ENCODE data around the gene PRKCG. TPM values are rescaled to one million over a fixed set of nuclear protein-coding genes. Genes with fewer than 3 reads are reported as not detected.

Gene PRKCG
- total and polyA plus RNA-seq, 4 donors = 0.02 to 0.63 (median 0.18) TPM; not detected in 1

- H3K4me3 ChIP-seq = no peak overlapping the region
- no peak overlapping the region for H3K9ac ChIP-seq (ENCODE audit: insufficient read depth in 1 of 2, low read length in 2 of 2)
- H3K4me1 ChIP-seq (ENCODE audit: control insufficient read depth in 5 of 5, insufficient read depth in 5 of 5, low read length in 5 of 5) = peaks cover 0 to 13% (median 3%) of the 10 kb centered on the region in 5 donors
- ATAC-seq (ENCODE audit: insufficient read depth, low FRiP score) = no peak
- TF ChIP-seq CTCF (IDR thresholded peaks at IDR 0.05; ENCODE audit: control extremely low read depth, extremely low read depth) = no peak
- no peaks in the 10 kb centered on the region for H3K9me3 ChIP-seq (ENCODE audit: control insufficient read depth in 4 of 4, insufficient read depth in 3 of 4, low read length in 3 of 4)
- 91% methylated on average over 51 of the region's 51 CpGs for WGBS, 2 donors
- no peak for DNase-seq
- H3K27me3 ChIP-seq (ENCODE audit: control insufficient read depth in 3 of 3, insufficient read depth in 3 of 3, low read length in 2 of 3) = no peaks in the 10 kb centered on the region
- no peak overlapping the region for H3K27ac ChIP-seq (ENCODE audit: low read depth in 1 of 2, low read length in 1 of 2)
- peaks cover 14 to 25% (median 21%) of the 10 kb centered on the region in 4 donors for H3K36me3 ChIP-seq (ENCODE audit: control insufficient read depth in 4 of 4, insufficient read depth in 4 of 4, low read length in 4 of 4)
Measured at GRCh38 chr19:53873773-53874605, 8.0 kb upstream of the PRKCG start.

GRCh38 chr19:53874606-53874990 is 7.4 kb upstream of the PRKCG start:
- Histone ChIP-seq H3K9me3 (ENCODE audit: control insufficient read depth in 4 of 4, insufficient read depth in 3 of 4, low read length in 3 of 4) (no peaks in the 10 kb centered on the region), H3K9ac (ENCODE audit: insufficient read depth in 1 of 2, low read length in 2 of 2) (no peak overlapping the region), H3K27ac (ENCODE audit: low read depth in 1 of 2, low read length in 1 of 2) (no peak overlapping the region), H3K4me1 (ENCODE audit: control insufficient read depth in 5 of 5, insufficient read depth in 5 of 5, low read length in 5 of 5) (peaks cover 0 to 13% (median 3%) of the 10 kb centered on the region in 5 donors), H3K36me3 (ENCODE audit: control insufficient read depth in 4 of 4, insufficient read depth in 4 of 4, low read length in 4 of 4) (peaks cover 14 to 25% (median 21%) of the 10 kb centered on the region in 4 donors), H3K4me3 (no peak overlapping the region), H3K27me3 (ENCODE audit: control insufficient read depth in 3 of 3, insufficient read depth in 3 of 3, low read length in 2 of 3) (no peaks in the 10 kb centered on the region)
- no peak for DNase-seq
- no peak for TF ChIP-seq CTCF (IDR thresholded peaks at IDR 0.05; ENCODE audit: control extremely low read depth, extremely low read depth)
- WGBS, 2 donors = 80 to 82% methylated on average over 6 of the region's 6 CpGs
- ATAC-seq (ENCODE audit: insufficient read depth, low FRiP score) = no peak

- Histone ChIP-seq H3K27me3 (ENCODE audit: control insufficient read depth in 3 of 3, insufficient read depth in 3 of 3, low read length in 2 of 3) (peaks cover 0 to 10% (median 6%) of the 10 kb centered on the region in 3 donors), H3K9me3 (ENCODE audit: control insufficient read depth in 4 of 4, insufficient read depth in 3 of 4, low read length in 3 of 4) (no peaks in the 10 kb centered on the region), H3K36me3 (ENCODE audit: control insufficient read depth in 4 of 4, insufficient read depth in 4 of 4, low read length in 4 of 4) (peaks cover 14 to 25% (median 19%) of the 10 kb centered on the region in 4 donors), H3K27ac (ENCODE audit: low read depth in 1 of 2, low read length in 1 of 2) (no peak overlapping the region), H3K4me1 (ENCODE audit: control insufficient read depth in 5 of 5, insufficient read depth in 5 of 5, low read length in 5 of 5) (peaks cover 0 to 11% (median 3%) of the 10 kb centered on the region in 5 donors), H3K4me3 (no peak overlapping the region), H3K9ac (ENCODE audit: insufficient read depth in 1 of 2, low read length in 2 of 2) (no peak overlapping the region)
- 83 to 89% methylated on average over 17 of the region's 17 CpGs for WGBS, 2 donors
- no peak for TF ChIP-seq CTCF (IDR thresholded peaks at IDR 0.05; ENCODE audit: control extremely low read depth, extremely low read depth)
- DNase-seq (no peak), ATAC-seq (ENCODE audit: insufficient read depth, low FRiP score) (no peak)
Measured at GRCh38 chr19:53875602-53876325, 6.2 kb upstream of the PRKCG start.

Data from lung (tissue), 12 donors.